C4-2B (cell line): ENCODE data around the gene GALNT14.

Experiments
- ZFX ChIP-seq: fragments of 450-650 bp; IDR thresholded peaks from 2 replicates; pipeline ENCODE4 v1.6.1; 2017
- TF ChIP-seq, protein P1 (sequence below): fragments of 450-650 bp; conservative IDR thresholded peaks from 2 replicates; pipeline ENCODE4 v1.5.1; 2017; ENCODE audit warnings: mild to moderate bottlenecking

DNA sequence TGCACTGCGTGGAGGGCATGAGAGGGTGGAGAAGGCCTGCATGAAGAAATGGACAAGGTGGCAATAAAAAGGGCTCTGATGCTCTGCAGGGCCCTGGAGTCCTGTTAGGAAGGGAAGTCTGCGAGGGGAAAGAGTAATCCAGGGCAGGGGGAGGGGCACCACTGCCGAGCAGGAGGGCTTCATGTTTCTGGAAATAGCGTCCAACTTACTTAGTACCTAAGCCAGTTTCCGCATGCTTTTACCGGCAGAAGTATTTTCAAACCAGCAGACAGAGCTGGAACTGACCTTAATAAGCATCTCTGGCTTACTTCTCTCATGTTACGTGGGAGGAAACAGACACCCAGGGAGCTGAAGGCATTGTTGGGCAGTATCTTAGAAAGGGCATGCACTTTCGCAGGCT lies 156.7 kb downstream of the GALNT14 start:
- TF ChIP-seq, protein P1, sequence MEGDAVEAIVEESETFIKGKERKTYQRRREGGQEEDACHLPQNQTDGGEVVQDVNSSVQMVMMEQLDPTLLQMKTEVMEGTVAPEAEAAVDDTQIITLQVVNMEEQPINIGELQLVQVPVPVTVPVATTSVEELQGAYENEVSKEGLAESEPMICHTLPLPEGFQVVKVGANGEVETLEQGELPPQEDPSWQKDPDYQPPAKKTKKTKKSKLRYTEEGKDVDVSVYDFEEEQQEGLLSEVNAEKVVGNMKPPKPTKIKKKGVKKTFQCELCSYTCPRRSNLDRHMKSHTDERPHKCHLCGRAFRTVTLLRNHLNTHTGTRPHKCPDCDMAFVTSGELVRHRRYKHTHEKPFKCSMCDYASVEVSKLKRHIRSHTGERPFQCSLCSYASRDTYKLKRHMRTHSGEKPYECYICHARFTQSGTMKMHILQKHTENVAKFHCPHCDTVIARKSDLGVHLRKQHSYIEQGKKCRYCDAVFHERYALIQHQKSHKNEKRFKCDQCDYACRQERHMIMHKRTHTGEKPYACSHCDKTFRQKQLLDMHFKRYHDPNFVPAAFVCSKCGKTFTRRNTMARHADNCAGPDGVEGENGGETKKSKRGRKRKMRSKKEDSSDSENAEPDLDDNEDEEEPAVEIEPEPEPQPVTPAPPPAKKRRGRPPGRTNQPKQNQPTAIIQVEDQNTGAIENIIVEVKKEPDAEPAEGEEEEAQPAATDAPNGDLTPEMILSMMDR = no peak
- no peak for TF ChIP-seq ZFX
